H7 (cell line): ENCODE data around the gene ERVK3-1. TPM values are rescaled to one million over a fixed set of nuclear protein-coding genes. Genes with fewer than 3 reads are reported as not detected.
A peak's percentile ranks its signal among the peaks of the same experiment; 100 is the strongest.

Experiments used
- DNase-seq: peaks from one replicate; pipeline ENCODE4 v3.0.0; 2012
- H3K27me3 ChIP-seq: 2 replicates; pipeline ENCODE4 v1.6.0; 2011; ENCODE audit warnings: mild to moderate bottlenecking, low read length; ENCODE audit not compliant: control insufficient read depth, insufficient read depth
- H3K36me3 ChIP-seq: replicated peaks from 2 replicates; pipeline ENCODE4 v1.5.1; 2011; ENCODE audit warnings: low read length; ENCODE audit not compliant: control insufficient read depth, insufficient read depth
- H3K4me3 ChIP-seq: 2 replicates; pipeline ENCODE4 v1.5.1; 2011; ENCODE audit warnings: low read depth, mild to moderate bottlenecking, control low read depth, low read length, moderate library complexity; ENCODE audit not compliant: insufficient read depth
- total RNA-seq: library from RNA; depleted of rRNA; stranded (reverse); fragments of >200 nt; shearing (Covaris generic); gene quantifications from 2 replicates; pipeline ENCODE4 v1.2.3, GENCODE V29; 2014; rRNA removed

Gene ERVK3-1
- total RNA-seq, 1 experiment from 2014 or later: 21.7 TPM

GRCh38 chr19:58355908-58356765 lies 51.0 kb downstream of the ERVK3-1 start:
- no peak overlapping the region for H3K4me3 ChIP-seq
- H3K27me3 ChIP-seq: no peaks in the 10 kb centered on the region
- H3K36me3 ChIP-seq: no peaks in the 10 kb centered on the region
- DNase-seq: peak; percentile 59

GRCh38 chr19:58356766-58357480 lies 51.7 kb downstream of the ERVK3-1 start:
- no peaks in the 10 kb centered on the region for H3K27me3 ChIP-seq
- no peaks in the 10 kb centered on the region for H3K36me3 ChIP-seq
- H3K4me3 ChIP-seq: no peak overlapping the region
- peak; percentile 71 for DNase-seq

GRCh38 chr19:58357481-58358145 lies 52.4 kb downstream of the ERVK3-1 start:
- DNase-seq: peak; percentile 75
- no peak overlapping the region for H3K4me3 ChIP-seq
- no peaks in the 10 kb centered on the region for H3K27me3 ChIP-seq
- no peaks in the 10 kb centered on the region for H3K36me3 ChIP-seq

GRCh38 chr19:58361900-58362271 lies 56.7 kb downstream of the ERVK3-1 start:
- Histone ChIP-seq H3K36me3 (no peaks in the 10 kb centered on the region), H3K4me3 (peak overlapping the region; percentile 83), H3K27me3 (no peaks in the 10 kb centered on the region)
- DNase-seq: peak; percentile 90

- DNase-seq: peak; percentile 100
Observed at GRCh38 chr19:58362272-58362994, 57.3 kb downstream of the ERVK3-1 start, which contains the start of gene ZNF497. ZNF497 (minus strand) TSS chr19:58362751; CDS start chr19:58357635, 5,116 bp downstream.

GRCh38 chr19:58364146-58364545 lies 59.0 kb downstream of the ERVK3-1 start:
- no peak for DNase-seq
- Histone ChIP-seq H3K4me3 (no peak overlapping the region), H3K36me3 (no peaks in the 10 kb centered on the region), H3K27me3 (no peaks in the 10 kb centered on the region)

More at GRCh38 chr19:58362272-58362994, 57.3 kb downstream of the ERVK3-1 start, which contains the start of gene ZNF497:
- Histone ChIP-seq H3K27me3 (no peaks in the 10 kb centered on the region), H3K36me3 (no peaks in the 10 kb centered on the region), H3K4me3 (peak within 1 kb of the TSS; percentile 83)

Other genes with a start within 250 kb of the ERVK3-1 start
- 0.07 TPM in 1 of 2 replicates, not detected in the other for gene ZNF135, start 246.1 kb upstream of the ERVK3-1 start, total RNA-seq
- gene ZSCAN18, start 207.1 kb upstream of the ERVK3-1 start, total RNA-seq: 9.2 and 16.0 TPM in 2 replicates
- 9.1 and 14.2 TPM in 2 replicates for gene ZNF329, start 154.6 kb upstream of the ERVK3-1 start, total RNA-seq
- 18.8 and 26.0 TPM in 2 replicates for gene ZNF274, start 122.3 kb upstream of the ERVK3-1 start, total RNA-seq
- 31.6 and 35.4 TPM in 2 replicates for gene ZNF544, start 76.5 kb upstream of the ERVK3-1 start, total RNA-seq
- gene ZNF8, start 26.4 kb upstream of the ERVK3-1 start, total RNA-seq: 9.4 and 11.9 TPM in 2 replicates
- 2.6 and 2.7 TPM in 2 replicates for gene ZSCAN22, start 21.6 kb downstream of the ERVK3-1 start, total RNA-seq
- 33.8 and 45.5 TPM in 2 replicates for gene A1BG, start 48.1 kb downstream of the ERVK3-1 start, total RNA-seq
- gene ZNF497, start 57.4 kb downstream of the ERVK3-1 start, total RNA-seq: 3.0 and 3.2 TPM in 2 replicates
- 4.4 and 7.7 TPM in 2 replicates for gene ZNF837, start 75.7 kb downstream of the ERVK3-1 start, total RNA-seq
- 2,794 and 2,937 TPM in 2 replicates for gene RPS5, start 81.9 kb downstream of the ERVK3-1 start, total RNA-seq
- 0.70 TPM in 1 of 2 replicates, not detected in the other for gene RNF225, start 90.3 kb downstream of the ERVK3-1 start, total RNA-seq
- gene ZNF584, start 103.3 kb downstream of the ERVK3-1 start, total RNA-seq: 3.7 and 10.2 TPM in 2 replicates
- 2.1 and 3.8 TPM in 2 replicates for gene ZNF132, start 134.8 kb downstream of the ERVK3-1 start, total RNA-seq
- gene ZNF324B, start 146.2 kb downstream of the ERVK3-1 start, total RNA-seq: 2.6 and 4.7 TPM in 2 replicates
- 6.6 and 6.8 TPM in 2 replicates for gene ZNF324, start 161.7 kb downstream of the ERVK3-1 start, total RNA-seq
- 7.4 and 8.4 TPM in 2 replicates for gene ZNF446, start 171.0 kb downstream of the ERVK3-1 start, total RNA-seq
- gene SLC27A5, start 206.6 kb downstream of the ERVK3-1 start, total RNA-seq: 19.4 and 23.9 TPM in 2 replicates
- 12.6 and 20.4 TPM in 2 replicates for gene ZBTB45, start 214.4 kb downstream of the ERVK3-1 start, total RNA-seq
- 1,648 and 1,979 TPM in 2 replicates for gene TRIM28, start 238.7 kb downstream of the ERVK3-1 start, total RNA-seq
- gene CHMP2A, start 249.7 kb downstream of the ERVK3-1 start, total RNA-seq: 85.9 and 96.2 TPM in 2 replicates